Stimulated activated CD8-positive, alpha-beta memory T cell treated with anti-CD3 and anti-CD28 coated beads, Interleukin-7, amount 100 ng/mL, for 4 hours (primary cell): ENCODE data around the gene KIF13A.
"Not testable (repeated sequence)": the region's sequence is repeated elsewhere in the genome, so short reads cannot be mapped to it uniquely, and the experiment has no call there.

Experiments used
- DNase-seq, 2 donors: peaks; one replicate each; pipeline ENCODE4 v3.0.0-alpha.2; 2020; ENCODE audit warnings: low read depth in 2 of 2

The KIF13A gene

GRCh38 chr6:17900011-17900410 is 87.4 kb downstream of the KIF13A start:
- DNase-seq, result no peak

GRCh38 chr6:17899491-17899890 is 87.9 kb downstream of the KIF13A start:
- no peak for DNase-seq

- no peak for DNase-seq
Measured at GRCh38 chr6:17897681-17898080, 89.8 kb downstream of the KIF13A start.

GRCh38 chr6:17894905-17895304 is 92.5 kb downstream of the KIF13A start:
- DNase-seq, result no peak

- DNase-seq, result no peak
Measured at GRCh38 chr6:17894191-17894590, 93.2 kb downstream of the KIF13A start.

- DNase-seq, result no peak
Measured at GRCh38 chr6:17892097-17892686, 95.2 kb downstream of the KIF13A start.

- no peak for DNase-seq
Measured at GRCh38 chr6:17890309-17890708, 97.1 kb downstream of the KIF13A start.

GRCh38 chr6:17889777-17890176 is 97.7 kb downstream of the KIF13A start:
- DNase-seq, result not testable (repeated sequence)

GRCh38 chr6:17886891-17887290 is 100.5 kb downstream of the KIF13A start:
- no peak for DNase-seq

GRCh38 chr6:17885889-17886576 is 101.4 kb downstream of the KIF13A start:
- no peak for DNase-seq

GRCh38 chr6:17884498-17885478 is 102.6 kb downstream of the KIF13A start:
- no peak for DNase-seq

- DNase-seq, result no peak
Measured at GRCh38 chr6:17883665-17884497, 103.6 kb downstream of the KIF13A start.

- no peak for DNase-seq
Measured at GRCh38 chr6:17881085-17881858, 106.2 kb downstream of the KIF13A start.

- no peak for DNase-seq
Measured at GRCh38 chr6:17879184-17879583, 108.3 kb downstream of the KIF13A start.

- DNase-seq, result no peak
Measured at GRCh38 chr6:17878734-17879133, 108.7 kb downstream of the KIF13A start.

GRCh38 chr6:17877895-17878440 is 109.5 kb downstream of the KIF13A start:
- no peak for DNase-seq

GRCh38 chr6:17877196-17877894 is 110.1 kb downstream of the KIF13A start:
- no peak for DNase-seq

- DNase-seq, result no peak
Measured at GRCh38 chr6:17874753-17875152, 112.7 kb downstream of the KIF13A start.

- DNase-seq, result no peak
Measured at GRCh38 chr6:17872908-17873307, 114.5 kb downstream of the KIF13A start.

GRCh38 chr6:17871836-17872235 is 115.6 kb downstream of the KIF13A start:
- DNase-seq, result no peak
